GM12891 (cell line): ENCODE measurements around the gene PLCB1.

Source experiments
- PAX5 ChIP-seq: IDR thresholded peaks from 2 replicates; pipeline ENCODE4 v1.6.1; 2011; ENCODE audit warnings: low read length, moderate library complexity, mild to moderate bottlenecking; ENCODE audit not compliant: insufficient read depth, severe bottlenecking
- POLR2A ChIP-seq: IDR thresholded peaks from 2 replicates; pipeline ENCODE4 v1.6.1; 2011; ENCODE audit warnings: low read depth, low read length, control low read depth
- POLR2AphosphoS5 ChIP-seq: IDR thresholded peaks from 2 replicates; pipeline ENCODE4 v1.6.1; 2011; ENCODE audit warnings: low read depth, low read length, control low read depth
- SPI1 ChIP-seq: IDR thresholded peaks from 2 replicates; pipeline ENCODE4 v1.6.1; 2011; ENCODE audit warnings: low read depth, low read length, control low read depth
- TAF1 ChIP-seq: IDR thresholded peaks from 2 replicates; pipeline ENCODE4 v1.6.1; 2011; ENCODE audit warnings: low read depth, low read length, control low read depth

- no peak for TF ChIP-seq POLR2A
- TF ChIP-seq POLR2AphosphoS5: no peak
- TF ChIP-seq SPI1: no peak
- no peak for TF ChIP-seq TAF1
- no peak for TF ChIP-seq PAX5
Measured at GRCh38 chr20:8749101-8749500, 617.0 kb downstream of the PLCB1 start.
